ENCODE data around the gene HIKESHI.
"Not testable (repeated sequence)": the region's sequence is repeated elsewhere in the genome, so short reads cannot be mapped to it uniquely, and the experiment has no call there.

Gene HIKESHI

DNA sequence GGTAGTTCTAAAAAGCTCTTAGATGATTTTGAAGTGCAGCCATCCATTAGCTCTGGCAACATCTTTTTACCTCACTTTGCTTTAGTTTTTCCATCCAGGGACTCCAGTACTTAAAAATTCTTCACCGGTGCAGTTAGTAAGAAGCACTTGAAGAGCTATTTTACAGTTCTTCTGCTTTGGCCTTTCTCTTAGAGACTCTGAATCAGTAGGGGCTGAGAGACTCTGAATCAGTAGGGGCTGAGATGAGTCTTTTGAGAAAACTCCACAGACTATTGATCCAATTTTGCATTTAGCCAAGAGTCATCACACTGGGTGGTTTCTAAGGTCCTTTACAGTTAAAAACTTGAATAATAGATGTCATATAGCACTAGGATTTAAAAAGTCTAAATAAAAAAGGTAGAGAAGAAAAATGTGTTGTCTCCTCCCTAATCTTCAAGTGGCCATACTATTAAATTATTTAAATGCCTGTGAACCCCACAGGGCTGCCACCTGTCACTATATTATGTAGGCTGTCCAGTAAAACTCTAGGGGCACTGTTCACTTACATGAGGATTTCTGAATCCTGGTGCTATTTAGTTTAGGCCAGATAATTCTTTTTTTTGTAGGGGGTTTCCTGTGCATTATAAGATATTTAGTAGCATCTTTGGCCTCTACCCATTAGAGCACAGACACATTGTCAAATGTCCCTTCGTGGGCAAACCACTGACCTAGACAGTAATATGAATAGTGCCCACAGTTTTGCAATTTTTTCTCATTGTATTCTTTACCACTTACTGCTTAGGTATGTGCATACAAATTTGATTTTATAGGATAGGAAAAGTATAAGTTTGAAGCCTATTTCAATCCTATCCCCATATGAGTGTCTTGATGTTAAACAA is 26.3 kb upstream of the HIKESHI start:
- Histone ChIP-seq H3K4me1 (ENCODE audit: control insufficient read depth, insufficient read depth, low read length) (no peaks in the 10 kb centered on the region), H3K36me3 (ENCODE audit: insufficient read depth, low read length) (peaks cover 26% of the 10 kb centered on the region), H3K9ac (ENCODE audit: low read depth, low read length) (no peak overlapping the region), H3K27me3 (ENCODE audit: control insufficient read depth, insufficient read depth, low read length) (no peaks in the 10 kb centered on the region), H3K4me3 (ENCODE audit: low read length) (no peak overlapping the region), H3K4me2 (ENCODE audit: low read length) (no peak overlapping the region), H3K9me3 (replicated peaks; ENCODE audit: low read length) (no peaks in the 10 kb centered on the region)

- H3K27me3 ChIP-seq (ENCODE audit: control insufficient read depth, insufficient read depth, low read length), result no peaks in the 10 kb centered on the region
- no peaks in the 10 kb centered on the region for H3K9me3 ChIP-seq (replicated peaks; ENCODE audit: low read length)
- no peak overlapping the region for H3K4me3 ChIP-seq (ENCODE audit: low read length)
- H3K36me3 ChIP-seq (ENCODE audit: insufficient read depth, low read length), result peaks cover 26% of the 10 kb centered on the region
- H3K9ac ChIP-seq (ENCODE audit: low read depth, low read length), result no peak overlapping the region
- no peaks in the 10 kb centered on the region for H3K4me1 ChIP-seq (ENCODE audit: control insufficient read depth, insufficient read depth, low read length)
- H3K4me2 ChIP-seq (ENCODE audit: low read length), result no peak overlapping the region
Observed at GRCh38 chr11:86277741-86278140, 24.3 kb upstream of the HIKESHI start.

DNA sequence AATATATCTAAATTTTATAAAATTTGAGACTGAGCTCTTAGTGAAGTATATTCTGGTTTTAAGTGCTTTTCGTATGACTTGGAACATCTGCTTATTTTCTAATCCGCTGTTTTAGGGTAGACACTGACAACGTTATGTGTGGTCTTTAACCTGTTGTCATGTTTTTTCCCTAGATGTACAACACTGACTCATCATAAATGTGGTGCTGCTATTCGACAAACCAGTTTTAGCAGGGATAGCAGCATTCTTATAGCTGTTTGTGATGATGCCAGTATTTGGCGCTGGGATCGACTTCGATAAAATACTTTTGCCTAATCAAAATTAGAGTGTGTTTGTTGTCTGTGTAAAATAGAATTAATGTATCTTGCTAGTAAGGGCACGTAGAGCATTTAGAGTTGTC is 23.8 kb upstream of the HIKESHI start:
- H3K36me3 ChIP-seq (ENCODE audit: insufficient read depth, low read length), result peaks cover 26% of the 10 kb centered on the region
- no peak overlapping the region for H3K4me2 ChIP-seq (ENCODE audit: low read length)
- no peak overlapping the region for H3K9ac ChIP-seq (ENCODE audit: low read depth, low read length)
- H3K9me3 ChIP-seq (replicated peaks; ENCODE audit: low read length), result no peaks in the 10 kb centered on the region
- H3K27me3 ChIP-seq (ENCODE audit: control insufficient read depth, insufficient read depth, low read length), result no peaks in the 10 kb centered on the region
- H3K4me1 ChIP-seq (ENCODE audit: control insufficient read depth, insufficient read depth, low read length), result no peaks in the 10 kb centered on the region
- H3K4me3 ChIP-seq (ENCODE audit: low read length), result no peak overlapping the region

- Histone ChIP-seq H3K9ac (ENCODE audit: low read depth, low read length) (no peak overlapping the region), H3K9me3 (replicated peaks; ENCODE audit: low read length) (no peaks in the 10 kb centered on the region), H3K4me2 (ENCODE audit: low read length) (no peak overlapping the region), H3K4me3 (ENCODE audit: low read length) (no peak overlapping the region), H3K36me3 (ENCODE audit: insufficient read depth, low read length) (peaks cover 34% of the 10 kb centered on the region), H3K27me3 (ENCODE audit: control insufficient read depth, insufficient read depth, low read length) (no peaks in the 10 kb centered on the region), H3K4me1 (ENCODE audit: control insufficient read depth, insufficient read depth, low read length) (no peaks in the 10 kb centered on the region)
Observed at GRCh38 chr11:86279747-86280146, 22.3 kb upstream of the HIKESHI start.

- H3K9me3 ChIP-seq (replicated peaks; ENCODE audit: low read length), result no peaks in the 10 kb centered on the region
- H3K4me2 ChIP-seq (ENCODE audit: low read length), result no peak overlapping the region
- no peak overlapping the region for H3K9ac ChIP-seq (ENCODE audit: low read depth, low read length)
- H3K4me1 ChIP-seq (ENCODE audit: control insufficient read depth, insufficient read depth, low read length), result no peaks in the 10 kb centered on the region
- H3K4me3 ChIP-seq (ENCODE audit: low read length), result no peak overlapping the region
- no peaks in the 10 kb centered on the region for H3K27me3 ChIP-seq (ENCODE audit: control insufficient read depth, insufficient read depth, low read length)
- peaks cover 8% of the 10 kb centered on the region for H3K36me3 ChIP-seq (ENCODE audit: insufficient read depth, low read length)
Observed at GRCh38 chr11:86287468-86287796, 14.6 kb upstream of the HIKESHI start.

DNA sequence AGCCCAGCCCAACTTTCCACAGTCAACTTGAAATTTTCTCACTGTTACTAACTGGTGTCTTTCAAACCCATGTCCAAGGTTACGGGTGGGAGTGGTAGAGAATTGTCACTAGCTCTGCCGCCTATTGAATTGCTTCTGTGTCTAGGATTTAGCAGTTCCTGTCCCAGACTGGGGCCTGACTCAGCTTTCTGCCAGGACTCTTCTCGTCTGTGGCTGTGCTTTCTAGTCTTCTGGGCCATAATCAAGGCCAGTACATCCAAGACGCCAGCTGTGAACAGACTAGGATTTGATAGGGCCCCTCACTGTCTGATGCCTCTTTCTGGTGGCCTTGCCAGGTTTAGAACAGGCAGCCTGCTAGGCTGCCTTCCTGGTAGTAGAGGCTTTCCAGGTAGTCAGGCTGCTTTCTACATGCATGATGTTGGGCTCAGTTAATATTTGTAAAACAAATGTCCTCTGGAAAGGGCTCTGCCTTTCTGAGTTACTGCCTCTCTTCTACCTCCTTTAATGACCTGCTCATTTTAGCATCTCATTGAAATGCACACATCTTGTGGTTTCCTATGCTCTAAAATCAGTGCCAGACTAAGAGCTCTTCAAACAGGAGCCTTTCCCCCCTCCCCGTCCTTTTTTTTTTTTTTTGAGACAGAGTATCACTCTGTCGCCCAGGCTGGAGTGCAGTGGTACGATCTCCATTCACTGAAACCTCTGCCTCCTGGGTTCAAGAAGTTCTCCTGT is 13.1 kb upstream of the HIKESHI start:
- no peaks in the 10 kb centered on the region for H3K4me1 ChIP-seq (ENCODE audit: control insufficient read depth, insufficient read depth, low read length)
- H3K36me3 ChIP-seq (ENCODE audit: insufficient read depth, low read length), result peaks cover 6% of the 10 kb centered on the region
- H3K9me3 ChIP-seq (replicated peaks; ENCODE audit: low read length), result no peaks in the 10 kb centered on the region
- H3K9ac ChIP-seq (ENCODE audit: low read depth, low read length), result no peak overlapping the region
- H3K4me2 ChIP-seq (ENCODE audit: low read length), result no peak overlapping the region
- no peaks in the 10 kb centered on the region for H3K27me3 ChIP-seq (ENCODE audit: control insufficient read depth, insufficient read depth, low read length)
- no peak overlapping the region for H3K4me3 ChIP-seq (ENCODE audit: low read length)

GRCh38 chr11:86289508-86290280 is 12.3 kb upstream of the HIKESHI start:
- H3K9me3 ChIP-seq (replicated peaks; ENCODE audit: low read length); H3K4me3 ChIP-seq (ENCODE audit: low read length); H3K27me3 ChIP-seq (ENCODE audit: control insufficient read depth, insufficient read depth, low read length); H3K36me3 ChIP-seq (ENCODE audit: insufficient read depth, low read length); H3K4me2 ChIP-seq (ENCODE audit: low read length); H3K9ac ChIP-seq (ENCODE audit: low read depth, low read length); H3K4me1 ChIP-seq (ENCODE audit: control insufficient read depth, insufficient read depth, low read length): not testable (repeated sequence)

GRCh38 chr11:86291466-86292262 is 10.4 kb upstream of the HIKESHI start:
- no peaks in the 10 kb centered on the region for H3K4me1 ChIP-seq (ENCODE audit: control insufficient read depth, insufficient read depth, low read length)
- no peak overlapping the region for H3K9ac ChIP-seq (ENCODE audit: low read depth, low read length)
- no peak overlapping the region for H3K4me3 ChIP-seq (ENCODE audit: low read length)
- H3K4me2 ChIP-seq (ENCODE audit: low read length), result no peak overlapping the region
- H3K36me3 ChIP-seq (ENCODE audit: insufficient read depth, low read length), result no peaks in the 10 kb centered on the region
- H3K27me3 ChIP-seq (ENCODE audit: control insufficient read depth, insufficient read depth, low read length), result no peaks in the 10 kb centered on the region
- no peaks in the 10 kb centered on the region for H3K9me3 ChIP-seq (replicated peaks; ENCODE audit: low read length)

DNA sequence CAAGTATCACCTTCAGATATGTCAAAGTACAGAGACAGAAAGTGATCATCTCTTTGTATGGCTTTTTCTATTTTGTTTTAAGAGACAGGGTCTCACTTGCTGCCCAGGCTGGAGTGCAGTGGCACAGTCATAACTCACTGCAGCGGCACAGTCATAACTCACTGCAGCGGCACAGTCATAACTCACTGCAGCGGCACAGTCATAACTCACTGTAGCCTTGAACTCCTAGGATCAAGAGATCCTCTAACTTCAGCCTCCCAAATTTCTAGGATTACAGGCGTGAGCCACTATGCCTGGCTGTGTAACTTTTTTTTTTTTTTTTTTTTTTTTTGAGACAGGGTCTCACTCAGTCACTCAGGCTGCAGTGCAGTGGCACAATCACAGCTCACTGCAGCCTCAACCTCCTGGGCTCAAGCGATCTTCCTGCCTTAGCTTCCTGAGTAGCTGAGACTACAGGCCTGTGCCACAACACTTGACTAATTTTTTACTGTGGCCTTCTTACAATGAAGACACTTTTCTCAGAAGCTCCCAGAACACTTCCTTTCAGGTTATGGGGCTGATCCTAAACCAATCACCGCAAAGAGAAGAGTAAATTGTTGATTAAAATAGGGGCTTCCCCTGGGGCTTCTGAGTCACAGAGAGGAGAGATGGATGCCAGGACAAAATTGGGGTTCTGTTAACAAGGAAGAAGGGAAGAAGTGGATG is 9.0 kb upstream of the HIKESHI start:
- Histone ChIP-seq H3K9me3 (replicated peaks; ENCODE audit: low read length) (no peaks in the 10 kb centered on the region), H3K4me1 (ENCODE audit: control insufficient read depth, insufficient read depth, low read length) (no peaks in the 10 kb centered on the region), H3K36me3 (ENCODE audit: insufficient read depth, low read length) (no peaks in the 10 kb centered on the region), H3K4me3 (ENCODE audit: low read length) (no peak overlapping the region), H3K4me2 (ENCODE audit: low read length) (no peak overlapping the region), H3K27me3 (ENCODE audit: control insufficient read depth, insufficient read depth, low read length) (no peaks in the 10 kb centered on the region), H3K9ac (ENCODE audit: low read depth, low read length) (no peak overlapping the region)

- Histone ChIP-seq H3K9ac (ENCODE audit: low read depth, low read length) (no peak overlapping the region), H3K4me2 (ENCODE audit: low read length) (no peak overlapping the region), H3K4me1 (ENCODE audit: control insufficient read depth, insufficient read depth, low read length) (no peaks in the 10 kb centered on the region), H3K27me3 (ENCODE audit: control insufficient read depth, insufficient read depth, low read length) (no peaks in the 10 kb centered on the region), H3K36me3 (ENCODE audit: insufficient read depth, low read length) (no peaks in the 10 kb centered on the region), H3K4me3 (ENCODE audit: low read length) (no peak overlapping the region), H3K9me3 (replicated peaks; ENCODE audit: low read length) (no peaks in the 10 kb centered on the region)
Observed at GRCh38 chr11:86294026-86294425, 8.0 kb upstream of the HIKESHI start.
